ENCODE results near the gene EPAS1.

EPAS1 gene

GRCh38 chr2:46339676-46340459, 42.7 kb downstream of the EPAS1 start:
- no peak for DNase-seq (ENCODE audit: low read depth)

- no peak for DNase-seq (ENCODE audit: low read depth)
Observed at GRCh38 chr2:46340740-46341420, 43.7 kb downstream of the EPAS1 start.

- no peak for DNase-seq (ENCODE audit: low read depth)
Observed at GRCh38 chr2:46342566-46343315, 45.5 kb downstream of the EPAS1 start.

GRCh38 chr2:46344706-46345105, 47.5 kb downstream of the EPAS1 start:
- no peak for DNase-seq (ENCODE audit: low read depth)

- no peak for DNase-seq (ENCODE audit: low read depth)
Observed at GRCh38 chr2:46345775-46346174, 48.6 kb downstream of the EPAS1 start.

GRCh38 chr2:46346719-46347118, 49.5 kb downstream of the EPAS1 start:
- no peak for DNase-seq (ENCODE audit: low read depth)

- no peak for DNase-seq (ENCODE audit: low read depth)
Observed at GRCh38 chr2:46347648-46348280, 50.6 kb downstream of the EPAS1 start.

- no peak for DNase-seq (ENCODE audit: low read depth)
Observed at GRCh38 chr2:46349115-46349547, 51.9 kb downstream of the EPAS1 start.

- no peak for DNase-seq (ENCODE audit: low read depth)
Observed at GRCh38 chr2:46350029-46350689, 53.0 kb downstream of the EPAS1 start.

GRCh38 chr2:46351098-46351749, 54.0 kb downstream of the EPAS1 start:
- DNase-seq (ENCODE audit: low read depth), result no peak

GRCh38 chr2:46351750-46352138, 54.5 kb downstream of the EPAS1 start:
- no peak for DNase-seq (ENCODE audit: low read depth)

- DNase-seq (ENCODE audit: low read depth), result no peak
Observed at GRCh38 chr2:46352621-46353020, 55.4 kb downstream of the EPAS1 start.

- no peak for DNase-seq (ENCODE audit: low read depth)
Observed at GRCh38 chr2:46353509-46353908, 56.3 kb downstream of the EPAS1 start.

GRCh38 chr2:46355756-46356155, 58.5 kb downstream of the EPAS1 start:
- no peak for DNase-seq (ENCODE audit: low read depth)

GRCh38 chr2:46356991-46357390, 59.8 kb downstream of the EPAS1 start:
- DNase-seq (ENCODE audit: low read depth), result no peak

GRCh38 chr2:46358713-46359112, 61.5 kb downstream of the EPAS1 start:
- DNase-seq (ENCODE audit: low read depth), result no peak

- DNase-seq (ENCODE audit: low read depth), result no peak
Observed at GRCh38 chr2:46360303-46360702, 63.1 kb downstream of the EPAS1 start.

- no peak for DNase-seq (ENCODE audit: low read depth)
Observed at GRCh38 chr2:46361920-46362666, 64.9 kb downstream of the EPAS1 start.

- no peak for DNase-seq (ENCODE audit: low read depth)
Observed at GRCh38 chr2:46362667-46363012, 65.4 kb downstream of the EPAS1 start.

- peak; percentile 47 for DNase-seq (ENCODE audit: low read depth)
Observed at GRCh38 chr2:46363535-46364170, 66.4 kb downstream of the EPAS1 start.
